Stomach (tissue), 9 donors: Measurements from ENCODE around the gene PRAMEF11. TPM values are rescaled to one million over a fixed set of nuclear protein-coding genes. Genes with fewer than 3 reads are reported as not detected.

Experiments
- DNase-seq, 2 donors: peaks; one replicate each; pipeline versions ENCODE4 v3.0.0 to v3.0.0-alpha.2; 2013 to 2019
- H3K27ac ChIP-seq, 5 donors: fragments of 200-600 bp in 4 of 5; sonication (generic) in 4 of 5; one replicate each; pipeline ENCODE4 v1.5.1; 2013 to 2019; ENCODE audit warnings: mild to moderate bottlenecking in 1 of 5, moderate library complexity in 1 of 5
- H3K27me3 ChIP-seq, 3 donors: fragments of 200-600 bp; sonication (generic); one replicate each; pipeline ENCODE4 v1.5.1; 2017 to 2019; ENCODE audit warnings: mixed run types in 1 of 3
- H3K36me3 ChIP-seq, 4 donors: fragments of 200-600 bp; sonication (generic); 1 replicate in 3 of 4; 2 replicates in 1 of 4; pipeline ENCODE4 v1.5.1; 2016 to 2019
- H3K4me1 ChIP-seq, 4 donors: fragments of 200-600 bp; sonication (generic); one replicate each; pipeline ENCODE4 v1.5.1; 2016 to 2019
- H3K4me3 ChIP-seq, 4 donors: fragments of 200-600 bp; sonication (generic) in 3 of 4; one replicate each; pipeline ENCODE4 v1.5.1; 2016 to 2019; ENCODE audit warnings: mild to moderate bottlenecking in 1 of 4
- H3K9me3 ChIP-seq, 4 donors: fragments of 200-600 bp; sonication (generic); one replicate each; pipeline ENCODE4 v1.5.1; 2016 to 2019
- CTCF ChIP-seq, 7 experiments: fragments of 450-650 bp in 4 of 7; fragments of 200-600 bp in 3 of 7; sonication (generic) in 3 of 7; IDR thresholded peaks; one replicate each; pipeline ENCODE4 v1.5.1; 2016 to 2019; ENCODE audit warnings: antibody characterized with exemption in 7 of 7, control low read depth in 2 of 7, mild to moderate bottlenecking in 1 of 7
- EP300 ChIP-seq: sonication (generic); formaldehyde crosslinking; IDR thresholded peaks from one replicate; pipeline ENCODE4 v1.6.1; 2017; ENCODE audit warnings: antibody characterized with exemption
- POLR2A ChIP-seq, 4 donors: fragments of 450-650 bp; IDR thresholded peaks; one replicate each; pipeline ENCODE4 v1.6.1; 2016; ENCODE audit warnings: antibody characterized with exemption in 4 of 4, control low read depth in 2 of 4, mild to moderate bottlenecking in 1 of 4, moderate library complexity in 1 of 4
- POLR2AphosphoS5 ChIP-seq, 3 donors: sonication (generic); formaldehyde crosslinking; IDR thresholded peaks; one replicate each; pipeline ENCODE4 v1.6.1; 2016; ENCODE audit warnings: antibody characterized with exemption in 3 of 3
- WGBS, 5 donors: extraction: QIAGEN DNeasy Blood & Tissue Kit in 3 of 5; methylation state at CpG; one replicate each; pipeline versions ENCODE4 v1.1.5 to v1.1.7; 2013 to 2018; 5-methylcytosine and 5-hydroxymethylcytosine counted together
- intact Hi-C: fragments of 100-400 bp; cut with DNase I; formaldehyde crosslinking; loops from one replicate; pipeline ENCODE4 v1.15.1; 2023; ENCODE audit warnings: low total_unique reads
- polyA plus RNA-seq, 3 donors: library from polyadenylated mRNA; stranded (reverse); fragments of 200-250 nt; gene quantifications; one replicate each; pipeline ENCODE4 v1.2.3, GENCODE V29; 2013
- total RNA-seq, 5 donors: library from RNA; depleted of rRNA; stranded (reverse); fragments of >200 nt; gene quantifications; one replicate each; pipeline versions ENCODE4 v1.1.0 to v1.2.3, GENCODE V29; 2014 to 2016
- donor health status: healthy with polysubstance abuse.
- donor health status: Bipolar disorder and iron deficiency.
- donor health status: healthy.

The PRAMEF11 gene
- total and polyA plus RNA-seq, 8 donors: not detected

- no peak for DNase-seq
- H3K36me3 ChIP-seq: no peaks in the 10 kb centered on the region
- no peak overlapping the region for H3K27ac ChIP-seq
- H3K4me3 ChIP-seq: no peak overlapping the region
- intact Hi-C loops: no loop called here
- TF ChIP-seq CTCF (IDR thresholded peaks at IDR 0.05): no peak
- no peak for TF ChIP-seq POLR2A (IDR thresholded peaks at IDR 0.05)
- no peak for TF ChIP-seq POLR2AphosphoS5 (IDR thresholded peaks at IDR 0.05)
- TF ChIP-seq EP300: no peak
- 47 to 59% (median 53%) methylated on average over 2 of the region's 2 CpGs for WGBS, 5 donors
- H3K9me3 ChIP-seq: no peaks in the 10 kb centered on the region
- H3K27me3 ChIP-seq: peaks cover 0 to 23% (median 3%) of the 10 kb centered on the region in 3 donors
- no peaks in the 10 kb centered on the region for H3K4me1 ChIP-seq
Observed at GRCh38 chr1:12811409-12811784, 19.8 kb downstream of the PRAMEF11 start.

GRCh38 chr1:12810691-12811408, 20.4 kb downstream of the PRAMEF11 start:
- no peaks in the 10 kb centered on the region for H3K36me3 ChIP-seq
- intact Hi-C loops: no loop called here
- no peak for TF ChIP-seq POLR2AphosphoS5 (IDR thresholded peaks at IDR 0.05)
- TF ChIP-seq EP300: no peak
- TF ChIP-seq CTCF (IDR thresholded peaks at IDR 0.05): no peak
- WGBS, 5 donors: 50 to 67% (median 61%) methylated on average over 3 to 5 of the region's 5 CpGs
- H3K27me3 ChIP-seq: peaks cover 0 to 23% (median 8%) of the 10 kb centered on the region in 3 donors
- no peak overlapping the region for H3K4me3 ChIP-seq
- no peak overlapping the region for H3K27ac ChIP-seq
- DNase-seq: no peak
- H3K9me3 ChIP-seq: no peaks in the 10 kb centered on the region
- H3K4me1 ChIP-seq: no peaks in the 10 kb centered on the region

GRCh38 chr1:12809933-12810332, 21.3 kb downstream of the PRAMEF11 start:
- Histone ChIP-seq H3K4me3 (no peak overlapping the region), H3K4me1 (no peaks in the 10 kb centered on the region), H3K36me3 (no peaks in the 10 kb centered on the region), H3K27ac (no peak overlapping the region), H3K9me3 (peaks cover 0 to 6% (median 3%) of the 10 kb centered on the region in 4 donors), H3K27me3 (peaks cover 0 to 23% (median 8%) of the 10 kb centered on the region in 3 donors)
- WGBS, 5 donors: 77 to 90% (median 83%) methylated on average over 1 of the region's 1 CpG
- no peak for TF ChIP-seq POLR2A (IDR thresholded peaks at IDR 0.05)
- TF ChIP-seq EP300: no peak
- TF ChIP-seq POLR2AphosphoS5 (IDR thresholded peaks at IDR 0.05): no peak
- no peak for TF ChIP-seq CTCF (IDR thresholded peaks at IDR 0.05)
- intact Hi-C loops: no loop called here
- no peak for DNase-seq

- Histone ChIP-seq H3K9me3 (peaks cover 0 to 5% (median 4%) of the 10 kb centered on the region in 4 donors), H3K27me3 (no peaks in the 10 kb centered on the region), H3K36me3 (no peaks in the 10 kb centered on the region), H3K4me3 (no peak overlapping the region), H3K27ac (no peak overlapping the region), H3K4me1 (no peaks in the 10 kb centered on the region)
- WGBS, 5 donors: 45 to 66% (median 52%) methylated on average over 2 of the region's 2 CpGs
- no peak for DNase-seq
- no peak for TF ChIP-seq POLR2A (IDR thresholded peaks at IDR 0.05)
- no peak for TF ChIP-seq CTCF (IDR thresholded peaks at IDR 0.05)
- no peak for TF ChIP-seq POLR2AphosphoS5 (IDR thresholded peaks at IDR 0.05)
- TF ChIP-seq EP300: no peak
- intact Hi-C loops: no loop called here
Observed at GRCh38 chr1:12799730-12800129, 31.5 kb downstream of the PRAMEF11 start.
